Stomach (tissue), 4 donors: ENCODE results near the gene PRSS27.

Source experiments
- CTCF ChIP-seq, 7 experiments: fragments of 450-650 bp in 4 of 7; fragments of 200-600 bp in 3 of 7; sonication (generic) in 3 of 7; IDR thresholded peaks; one replicate each; pipeline ENCODE4 v1.5.1; 2016 to 2019; ENCODE audit warnings: antibody characterized with exemption in 7 of 7, control low read depth in 2 of 7, mild to moderate bottlenecking in 1 of 7
- POLR2A ChIP-seq, 4 donors: fragments of 450-650 bp; IDR thresholded peaks; one replicate each; pipeline ENCODE4 v1.6.1; 2016; ENCODE audit warnings: antibody characterized with exemption in 4 of 4, control low read depth in 2 of 4, mild to moderate bottlenecking in 1 of 4, moderate library complexity in 1 of 4
- POLR2AphosphoS5 ChIP-seq, 3 donors: sonication (generic); formaldehyde crosslinking; IDR thresholded peaks; one replicate each; pipeline ENCODE4 v1.6.1; 2016; ENCODE audit warnings: antibody characterized with exemption in 3 of 3

- no peak for TF ChIP-seq POLR2AphosphoS5 (IDR thresholded peaks at IDR 0.05)
- no peak for TF ChIP-seq CTCF (IDR thresholded peaks at IDR 0.05)
- TF ChIP-seq POLR2A (IDR thresholded peaks at IDR 0.05): no peak
These were observed 27.6 kb downstream of the PRSS27 start for GRCh38 chr16:2692251-2692947.
